ENCODE data around the gene SELENOH. TPM values are rescaled to one million over a fixed set of nuclear protein-coding genes. Genes with fewer than 3 reads are reported as not detected.
"Not testable (repeated sequence)": the region's sequence is repeated elsewhere in the genome, so short reads cannot be mapped to it uniquely, and the experiment has no call there.

The SELENOH gene
- polyA plus RNA-seq, 1 donor (not counting 4 experiments of a cell fraction or from before 2014, with no cell fraction given) = 88.2 TPM

DNA sequence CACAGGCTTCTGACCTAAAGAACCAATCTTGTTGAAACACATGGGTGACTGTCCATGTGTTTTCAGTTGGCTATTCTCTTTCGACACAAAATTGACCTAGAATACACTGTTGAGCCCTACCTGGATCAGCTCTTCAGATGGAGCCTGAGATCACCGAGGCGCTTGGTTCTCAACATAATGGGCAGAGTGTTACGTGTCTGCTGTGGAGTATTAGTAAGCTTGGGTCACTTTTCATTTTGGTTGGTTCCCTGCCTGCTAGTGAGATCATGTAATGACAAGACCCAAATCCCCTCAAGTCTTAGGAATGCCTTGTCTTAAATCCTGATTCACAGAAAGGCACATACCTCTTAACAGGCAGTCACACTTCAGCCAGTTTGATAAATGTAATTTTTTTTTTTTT is 38.0 kb upstream of the SELENOH start:
- no peaks in the 10 kb centered on the region for H3K4me1 ChIP-seq (ENCODE audit: control insufficient read depth, extremely low read depth, insufficient read depth, low read length)
- no peak overlapping the region for H2AFZ ChIP-seq (ENCODE audit: control insufficient read depth, low read length)
- FAIRE-seq (no peak), DNase-seq (ENCODE audit: low read depth, low spot score) (no peak)
- TF ChIP-seq CTCF (optimal IDR thresholded peaks at IDR 0.05 in 1 of 3, IDR thresholded peaks at IDR 0.05 in 1 of 3, conservative IDR thresholded peaks at IDR 0.05 in 1 of 3; ENCODE audit: extremely low read depth in 1 of 3, insufficient read depth in 2 of 3, low read length in 3 of 3) (no peak), EZH2 (IDR thresholded peaks at IDR 0.05; ENCODE audit: low read length) (no peak)
- H3K9me1 ChIP-seq (ENCODE audit: control insufficient read depth, extremely low read depth, insufficient read depth, low read length) = no peaks in the 10 kb centered on the region
- no peak overlapping the region for H3K27ac ChIP-seq (ENCODE audit: control insufficient read depth, insufficient read depth, low read length)
- H3K36me3 ChIP-seq (ENCODE audit: control insufficient read depth in 2 of 2, extremely low read depth in 1 of 2, insufficient read depth in 2 of 2, low read length in 2 of 2) = peaks cover 26 to 39% of the 10 kb centered on the region in 2 experiments
- no peak overlapping the region for H3K4me3 ChIP-seq (ENCODE audit: control insufficient read depth in 2 of 3, extremely low read depth in 1 of 3, insufficient read depth in 2 of 3, low read depth in 1 of 3, low read length in 3 of 3)
- H3K9ac ChIP-seq (ENCODE audit: control insufficient read depth, extremely low read depth, insufficient read depth, low read length) = no peak overlapping the region
- H3K9me3 ChIP-seq (ENCODE audit: control insufficient read depth, low read depth, low read length) = no peaks in the 10 kb centered on the region
- H3K79me2 ChIP-seq (ENCODE audit: control insufficient read depth, insufficient read depth, low read length) = peaks cover 3% of the 10 kb centered on the region
- H4K20me1 ChIP-seq (ENCODE audit: control insufficient read depth, extremely low read depth, insufficient read depth, low read length) = no peaks in the 10 kb centered on the region
- H3K4me2 ChIP-seq (ENCODE audit: control insufficient read depth, extremely low read depth, insufficient read depth, low read depth, low read length) = no peak overlapping the region
- no peaks in the 10 kb centered on the region for H3K27me3 ChIP-seq (ENCODE audit: control insufficient read depth, extremely low read depth, insufficient read depth, low read length)
- dilution Hi-C loops (cut with MboI; ENCODE audit: extremely low pct_ligation_motif_present, low sequenced_read_pairs) = no loop called here

DNA sequence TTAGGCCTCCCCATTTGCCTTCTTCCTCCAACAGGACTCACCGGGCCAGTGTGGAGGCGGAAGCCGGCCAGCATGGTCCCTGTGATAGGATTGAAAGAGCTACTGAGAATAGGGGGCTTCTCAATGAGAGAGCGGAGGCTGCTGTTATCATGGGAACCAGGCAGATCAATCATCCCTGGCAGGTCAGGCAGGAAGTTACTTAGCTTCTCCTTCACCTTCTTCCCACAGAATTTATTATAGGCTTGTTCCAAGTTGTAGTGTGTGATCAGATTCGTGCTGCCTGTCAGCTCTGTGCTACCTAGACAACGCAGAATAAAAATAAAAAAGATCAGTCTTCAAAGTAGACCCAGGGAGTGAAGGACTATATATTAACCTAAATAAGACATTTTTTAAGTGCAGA is 36.4 kb upstream of the SELENOH start:
- Histone ChIP-seq H3K9ac (ENCODE audit: control insufficient read depth, extremely low read depth, insufficient read depth, low read length) (no peak overlapping the region), H3K27me3 (ENCODE audit: control insufficient read depth, extremely low read depth, insufficient read depth, low read length) (no peaks in the 10 kb centered on the region), H3K9me3 (ENCODE audit: control insufficient read depth, low read depth, low read length) (no peaks in the 10 kb centered on the region), H3K4me2 (ENCODE audit: control insufficient read depth, extremely low read depth, insufficient read depth, low read depth, low read length) (no peak overlapping the region), H3K27ac (ENCODE audit: control insufficient read depth, insufficient read depth, low read length) (no peak overlapping the region), H3K9me1 (ENCODE audit: control insufficient read depth, extremely low read depth, insufficient read depth, low read length) (no peaks in the 10 kb centered on the region), H3K4me3 (ENCODE audit: control insufficient read depth in 2 of 3, extremely low read depth in 1 of 3, insufficient read depth in 2 of 3, low read depth in 1 of 3, low read length in 3 of 3) (no peak overlapping the region), H3K36me3 (ENCODE audit: control insufficient read depth in 2 of 2, extremely low read depth in 1 of 2, insufficient read depth in 2 of 2, low read length in 2 of 2) (peaks cover 11 to 25% of the 10 kb centered on the region in 2 experiments), H4K20me1 (ENCODE audit: control insufficient read depth, extremely low read depth, insufficient read depth, low read length) (no peaks in the 10 kb centered on the region), H3K79me2 (ENCODE audit: control insufficient read depth, insufficient read depth, low read length) (peaks cover 11% of the 10 kb centered on the region), H3K4me1 (ENCODE audit: control insufficient read depth, extremely low read depth, insufficient read depth, low read length) (no peaks in the 10 kb centered on the region), H2AFZ (ENCODE audit: control insufficient read depth, low read length) (no peak overlapping the region)
- FAIRE-seq = no peak
- dilution Hi-C loops (cut with MboI; ENCODE audit: extremely low pct_ligation_motif_present, low sequenced_read_pairs) = no loop called here
- DNase-seq (ENCODE audit: low read depth, low spot score) = no peak
- TF ChIP-seq EZH2 (IDR thresholded peaks at IDR 0.05; ENCODE audit: low read length) (no peak), CTCF (optimal IDR thresholded peaks at IDR 0.05 in 1 of 3, IDR thresholded peaks at IDR 0.05 in 1 of 3, conservative IDR thresholded peaks at IDR 0.05 in 1 of 3; ENCODE audit: extremely low read depth in 1 of 3, insufficient read depth in 2 of 3, low read length in 3 of 3) (no peak)

DNA sequence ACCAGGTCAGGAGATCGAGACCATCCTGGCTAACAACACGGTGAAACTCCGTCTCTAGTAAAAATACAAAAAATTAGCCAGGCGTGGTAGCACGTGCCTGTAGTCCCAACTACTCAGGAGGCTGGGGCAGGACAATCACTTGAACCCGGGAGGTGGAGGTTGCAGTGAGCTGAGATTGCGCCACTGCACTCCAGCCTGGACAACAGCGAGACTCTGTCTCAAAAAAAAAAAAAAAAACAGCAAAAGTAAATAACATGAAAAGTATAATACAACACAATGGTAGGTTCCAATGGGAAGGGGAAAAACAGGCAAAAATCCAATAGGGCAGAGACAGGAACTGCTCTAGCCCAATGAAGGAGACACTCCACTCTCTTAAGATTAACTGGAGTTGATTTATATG is 35.9 kb upstream of the SELENOH start:
- dilution Hi-C loops (cut with MboI; ENCODE audit: extremely low pct_ligation_motif_present, low sequenced_read_pairs); FAIRE-seq: not testable (repeated sequence)
- H3K36me3 ChIP-seq (ENCODE audit: control insufficient read depth in 2 of 2, extremely low read depth in 1 of 2, insufficient read depth in 2 of 2, low read length in 2 of 2) = peaks cover 10 to 22% of the 10 kb centered on the region in 2 experiments

More for the DNA sequence above, 35.9 kb upstream of the SELENOH start:
- not testable (repeated sequence) for H3K4me2 ChIP-seq (ENCODE audit: control insufficient read depth, extremely low read depth, insufficient read depth, low read depth, low read length); H3K9ac ChIP-seq (ENCODE audit: control insufficient read depth, extremely low read depth, insufficient read depth, low read length); H4K20me1 ChIP-seq (ENCODE audit: control insufficient read depth, extremely low read depth, insufficient read depth, low read length); H3K4me3 ChIP-seq (ENCODE audit: control insufficient read depth in 2 of 3, extremely low read depth in 1 of 3, insufficient read depth in 2 of 3, low read depth in 1 of 3, low read length in 3 of 3); DNase-seq (ENCODE audit: low read depth, low spot score); H3K27me3 ChIP-seq (ENCODE audit: control insufficient read depth, extremely low read depth, insufficient read depth, low read length); H2AFZ ChIP-seq (ENCODE audit: control insufficient read depth, low read length); H3K9me1 ChIP-seq (ENCODE audit: control insufficient read depth, extremely low read depth, insufficient read depth, low read length); H3K27ac ChIP-seq (ENCODE audit: control insufficient read depth, insufficient read depth, low read length); H3K9me3 ChIP-seq (ENCODE audit: control insufficient read depth, low read depth, low read length); H3K4me1 ChIP-seq (ENCODE audit: control insufficient read depth, extremely low read depth, insufficient read depth, low read length)
- H3K79me2 ChIP-seq (ENCODE audit: control insufficient read depth, insufficient read depth, low read length) = peaks cover 16% of the 10 kb centered on the region

All from keratinocyte (primary cell).